Heart right ventricle (tissue), 16 donors: ENCODE data around the gene LDB2. TPM values are rescaled to one million over a fixed set of nuclear protein-coding genes. Genes with fewer than 3 reads are reported as not detected.
A peak's percentile ranks its signal among the peaks of the same experiment; 100 is the strongest.

Experiments
- ATAC-seq, 8 donors: fragments of 200-7000 bp; cut with Tn5 transposase; one replicate each; pipeline ENCODE4 v1.9.1; 2020; ENCODE audit warnings: mild to moderate bottlenecking in 8 of 8, moderate library complexity in 8 of 8, moderate number of reproducible peaks in 1 of 8
- DNase-seq, 2 donors: peaks; one replicate each; pipeline ENCODE4 v3.0.0-alpha.2; 2020
- H3K27ac ChIP-seq, 10 donors: fragments of 200-600 bp; sonication (generic) in 2 of 10; one replicate each; pipeline versions ENCODE4 v1.5.0 to v1.8.0; 2020 to 2022; ENCODE audit warnings: mild to moderate bottlenecking in 3 of 10
- H3K27me3 ChIP-seq, 7 donors: fragments of 200-600 bp; one replicate each; pipeline ENCODE4 v1.8.0; 2021 to 2022; ENCODE audit warnings: mild to moderate bottlenecking in 2 of 7
- H3K36me3 ChIP-seq, 9 donors: fragments of 200-600 bp; sonication (generic) in 1 of 9; one replicate each; pipeline versions ENCODE4 v1.5.0 to v1.8.0; 2020 to 2022; ENCODE audit warnings: mild to moderate bottlenecking in 2 of 9
- H3K4me1 ChIP-seq, 9 donors: fragments of 200-600 bp; sonication (generic) in 1 of 9; one replicate each; pipeline versions ENCODE4 v1.5.0 to v1.8.0; 2020 to 2022; ENCODE audit warnings: mild to moderate bottlenecking in 4 of 9
- H3K4me3 ChIP-seq, 10 donors: fragments of 200-600 bp; sonication (generic) in 2 of 10; one replicate each; pipeline versions ENCODE4 v1.5.0 to v1.8.0; 2020 to 2022; ENCODE audit warnings: mild to moderate bottlenecking in 7 of 10, moderate library complexity in 2 of 10
- H3K9me3 ChIP-seq, 11 donors: fragments of 200-600 bp in 10 of 11; sonication (generic) in 2 of 11; one replicate each; pipeline versions ENCODE4 v1.5.0 to v1.8.0; 2013 to 2022; ENCODE audit warnings: mild to moderate bottlenecking in 2 of 11, control low read depth in 1 of 11, moderate library complexity in 1 of 11
- WGBS, 2 donors: extraction: QIAGEN DNeasy Blood & Tissue Kit; methylation state at CpG; one replicate each; pipeline ENCODE4 v1.1.7; 2013; ENCODE audit warnings: inconsistent platforms in 1 of 2; 5-methylcytosine and 5-hydroxymethylcytosine counted together
- intact Hi-C, 10 donors: fragments of 100-400 bp; cut with DNase I; formaldehyde crosslinking; loops; one replicate each; pipeline versions ENCODE4 v1.11.1 to v1.14.2; 2022
- polyA plus RNA-seq, 2 donors: library from polyadenylated mRNA; stranded (reverse); fragments of 200-250 nt; gene quantifications; one replicate each; pipeline ENCODE4 v1.2.3, GENCODE V29; 2013
- total RNA-seq, 10 donors: library from RNA; stranded (reverse); fragmentation: NEBNext Ultra II Directional in 3 of 10; extraction: Animal tissue kit (Norgen Biotek cat#: 25700) in 3 of 10; gene quantifications; one replicate each; pipeline versions ENCODE4 v1.2.1 to v1.2.4, GENCODE V29; 2021 to 2023
- TF ChIP-seq, protein P1 (sequence below), 9 donors: fragments of 200-600 bp; sonication (generic) in 2 of 9; IDR thresholded peaks; one replicate each; pipeline versions ENCODE4 v1.5.0 to v1.8.0; 2021 to 2022; ENCODE audit warnings: antibody characterized with exemption in 9 of 9, mild to moderate bottlenecking in 5 of 9, moderate library complexity in 1 of 9
- donor health status: Arrhythmogenic right ventricular cardiomyopathy.
- donor health status: ischemic (EF 13 %, LVEDD 7.1; RV severe dilation, severe dysfunction).
- donor health status: healthy with polysubstance abuse.
- donor health status: DM: no; HTN: yes; CAD: no.
- donor health status: DM: no; HTN: no; CAD: no.
- donor health status: ischemic (EF 25% LVEDD 6.9; RV normal size, moderate dysfunction).
- donor health status: ischemic (EF 25% LVEDD 5.7; RV mildly dilated, moderate dysfunction).
- donor health status: healthy.
- donor health status: DM: yes; HTN: yes; CAD: no.
- donor health status: Ischemic cardiomyopathy.
- donor health status: ischemic (EF 35%, LVEDD 5.7; RV mildly dilated, moderate dysfunction).
- donor health status: nonischemic (EF 11% LVEDD 7.7; RV severe dilation, severe dysfunction).
- donor health status: DM: yes; HTN: yes; CAD: no.
- donor health status: PGD.
- donor health status: ischemic (EF 29% LVEDD 5.4; RV normal size, mild dysfunction).
- donor health status: nonischemic (EF 23%, LVEDD 6.1; RV moderate dilation, normal function).

Gene LDB2
- total and polyA plus RNA-seq, 12 donors: 14.5 to 43.3 (median 23.5) TPM

DNA sequence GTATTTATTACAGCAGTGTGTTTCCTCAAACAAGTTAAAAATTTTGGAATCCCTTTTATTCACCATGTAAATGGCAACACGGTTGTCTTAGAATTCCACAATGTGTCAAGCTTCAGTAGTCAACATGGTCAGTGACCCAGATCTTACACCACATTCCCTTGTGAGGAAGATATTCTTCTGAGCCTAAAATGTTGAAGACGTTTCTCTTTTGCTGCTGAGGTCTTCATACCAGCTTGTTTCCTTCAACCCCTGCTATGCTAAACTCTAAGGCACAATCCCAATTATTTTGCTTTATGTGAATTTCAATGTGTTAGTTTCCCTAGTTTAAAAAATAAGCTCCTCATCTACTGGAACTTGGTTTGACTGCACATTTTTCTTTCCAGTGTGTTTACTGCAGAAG, 17.6 kb upstream of the LDB2 start:
- H3K9me3 ChIP-seq: no peaks in the 10 kb centered on the region
- TF ChIP-seq, protein P1, sequence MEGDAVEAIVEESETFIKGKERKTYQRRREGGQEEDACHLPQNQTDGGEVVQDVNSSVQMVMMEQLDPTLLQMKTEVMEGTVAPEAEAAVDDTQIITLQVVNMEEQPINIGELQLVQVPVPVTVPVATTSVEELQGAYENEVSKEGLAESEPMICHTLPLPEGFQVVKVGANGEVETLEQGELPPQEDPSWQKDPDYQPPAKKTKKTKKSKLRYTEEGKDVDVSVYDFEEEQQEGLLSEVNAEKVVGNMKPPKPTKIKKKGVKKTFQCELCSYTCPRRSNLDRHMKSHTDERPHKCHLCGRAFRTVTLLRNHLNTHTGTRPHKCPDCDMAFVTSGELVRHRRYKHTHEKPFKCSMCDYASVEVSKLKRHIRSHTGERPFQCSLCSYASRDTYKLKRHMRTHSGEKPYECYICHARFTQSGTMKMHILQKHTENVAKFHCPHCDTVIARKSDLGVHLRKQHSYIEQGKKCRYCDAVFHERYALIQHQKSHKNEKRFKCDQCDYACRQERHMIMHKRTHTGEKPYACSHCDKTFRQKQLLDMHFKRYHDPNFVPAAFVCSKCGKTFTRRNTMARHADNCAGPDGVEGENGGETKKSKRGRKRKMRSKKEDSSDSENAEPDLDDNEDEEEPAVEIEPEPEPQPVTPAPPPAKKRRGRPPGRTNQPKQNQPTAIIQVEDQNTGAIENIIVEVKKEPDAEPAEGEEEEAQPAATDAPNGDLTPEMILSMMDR (IDR thresholded peaks at IDR 0.05): no peak
- no peaks in the 10 kb centered on the region for H3K36me3 ChIP-seq
- 75 to 77% methylated on average over 2 of the region's 2 CpGs for WGBS, 2 donors
- no peak for DNase-seq
- H3K27me3 ChIP-seq: no peaks in the 10 kb centered on the region
- no peak for ATAC-seq
- H3K27ac ChIP-seq: no peak overlapping the region
- H3K4me3 ChIP-seq: no peak overlapping the region
- no peaks in the 10 kb centered on the region for H3K4me1 ChIP-seq
- intact Hi-C loops: loop anchor here in 8 of 10 donors (2.0 to 10.0 kb wide), 5 partner anchors 121 to 409 kb away; no protein-coding TSS in a partner anchor

DNA sequence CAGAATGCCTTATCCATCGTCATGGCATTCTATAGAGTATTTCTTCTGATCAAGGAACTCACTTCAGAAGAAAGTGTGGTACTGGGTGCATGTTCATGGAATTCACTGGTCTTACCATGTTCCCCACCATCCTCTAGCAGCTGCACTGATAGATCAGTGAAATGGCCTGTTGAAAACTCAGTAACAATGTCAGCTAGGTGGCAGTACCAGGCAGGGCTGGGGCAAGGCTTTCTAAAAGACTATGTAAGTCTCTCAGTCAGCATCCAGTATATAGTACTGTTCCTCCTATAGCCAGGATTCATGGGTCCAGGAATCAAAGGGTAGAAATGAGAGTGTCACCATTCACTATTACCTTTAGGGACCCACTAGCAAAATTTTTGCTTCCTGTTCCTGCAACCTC, 15.8 kb upstream of the LDB2 start:
- 84 to 86% methylated on average over 1 of the region's 1 CpG for WGBS, 2 donors
- H3K27ac ChIP-seq: no peak overlapping the region
- H3K4me3 ChIP-seq: no peak overlapping the region
- DNase-seq: no peak
- H3K9me3 ChIP-seq: no peaks in the 10 kb centered on the region
- ATAC-seq: peak in 2 of 8 donors; percentile 47 to 58
- H3K36me3 ChIP-seq: no peaks in the 10 kb centered on the region
- TF ChIP-seq, protein P1 (IDR thresholded peaks at IDR 0.05): peak in 8 of 9 donors; percentile 22 to 56 (median 41)
- H3K4me1 ChIP-seq: peaks cover 0 to 9% (median 7%) of the 10 kb centered on the region in 9 donors
- H3K27me3 ChIP-seq: no peaks in the 10 kb centered on the region
- intact Hi-C loops: loop anchor here in 8 of 10 donors (2.0 to 10.0 kb wide), 4 partner anchors 119 to 411 kb away; no protein-coding TSS in a partner anchor

DNA sequence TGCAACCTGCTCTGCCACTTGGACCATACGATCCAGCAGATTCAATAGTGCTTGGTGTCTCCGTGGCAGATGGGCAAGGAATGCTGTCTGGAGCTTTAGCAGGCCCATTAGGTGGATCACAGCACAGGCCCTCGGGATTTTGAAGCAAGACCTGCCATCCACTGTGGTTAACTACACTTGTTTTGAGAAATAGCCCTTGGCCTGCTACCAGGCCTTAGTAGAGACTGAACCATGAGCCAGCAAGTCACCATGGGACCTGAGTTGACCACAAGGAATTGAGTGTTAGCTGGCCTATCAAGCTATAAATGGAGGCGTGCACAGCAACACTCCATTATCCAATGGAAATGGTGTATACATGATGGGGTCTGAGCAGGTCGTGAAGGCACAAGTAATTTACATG, 14.5 kb upstream of the LDB2 start:
- Histone ChIP-seq H3K27ac (no peak overlapping the region), H3K9me3 (no peaks in the 10 kb centered on the region), H3K36me3 (no peaks in the 10 kb centered on the region), H3K4me3 (no peak overlapping the region), H3K27me3 (no peaks in the 10 kb centered on the region), H3K4me1 (peaks cover 0 to 14% (median 8%) of the 10 kb centered on the region in 9 donors)
- TF ChIP-seq, protein P1 (IDR thresholded peaks at IDR 0.05): no peak
- DNase-seq (no peak), ATAC-seq (no peak)
- WGBS, 2 donors: 92 to 94% methylated on average over 5 of the region's 5 CpGs
- intact Hi-C loops: loop anchor here in 7 of 10 donors (5.0 to 10.0 kb wide), 3 partner anchors 118 to 412 kb away; no protein-coding TSS in a partner anchor

DNA sequence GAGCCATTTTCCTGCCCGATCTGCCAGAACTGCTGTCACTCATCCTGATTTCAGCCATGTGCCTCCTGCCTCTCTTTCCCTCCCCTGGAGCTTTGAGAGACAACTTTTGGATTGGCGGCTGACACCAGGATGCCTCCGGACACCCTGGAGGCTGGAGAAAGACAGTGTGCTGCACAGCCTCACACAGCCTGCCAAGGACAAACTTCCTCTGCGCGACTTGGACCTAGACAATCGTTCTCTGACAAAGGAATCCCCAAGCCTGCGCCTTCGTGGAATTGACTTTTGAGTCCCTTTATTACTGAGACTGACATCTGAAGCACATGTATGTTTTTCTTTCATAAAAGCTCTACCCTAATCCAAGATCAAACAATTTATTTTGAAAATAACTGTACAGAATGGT, 10.8 kb upstream of the LDB2 start:
- peak overlapping the region in 4 of 10 donors; percentile 24 to 32 (median 30) for H3K4me3 ChIP-seq
- peaks cover 0 to 3% (median 0%) of the 10 kb centered on the region in 7 donors for H3K27me3 ChIP-seq
- peak overlapping the region in 1 of 10 donors; percentile 30 for H3K27ac ChIP-seq
- H3K4me1 ChIP-seq: peaks cover 0 to 14% (median 8%) of the 10 kb centered on the region in 9 donors
- intact Hi-C loops: no loop called here
- ATAC-seq (peak in 6 of 8 donors; percentile 53 to 87 (median 72)), DNase-seq (peak; percentile 17 to 31)
- 16 to 18% methylated on average over 8 of the region's 8 CpGs for WGBS, 2 donors
- H3K9me3 ChIP-seq: no peaks in the 10 kb centered on the region
- TF ChIP-seq, protein P1 (IDR thresholded peaks at IDR 0.05): no peak
- no peaks in the 10 kb centered on the region for H3K36me3 ChIP-seq
